Measurements from ENCODE around the gene HIRA. TPM values are rescaled to one million over a fixed set of nuclear protein-coding genes. Genes with fewer than 3 reads are reported as not detected.
A peak's percentile ranks its signal among the peaks of the same experiment; 100 is the strongest.

HIRA gene
- total and polyA plus RNA-seq, 9 of the 15 experiments (the other 6 are each of a cell fraction or from before 2014, with no cell fraction given): 0.96 to 132 (median 58.4) TPM

DNA sequence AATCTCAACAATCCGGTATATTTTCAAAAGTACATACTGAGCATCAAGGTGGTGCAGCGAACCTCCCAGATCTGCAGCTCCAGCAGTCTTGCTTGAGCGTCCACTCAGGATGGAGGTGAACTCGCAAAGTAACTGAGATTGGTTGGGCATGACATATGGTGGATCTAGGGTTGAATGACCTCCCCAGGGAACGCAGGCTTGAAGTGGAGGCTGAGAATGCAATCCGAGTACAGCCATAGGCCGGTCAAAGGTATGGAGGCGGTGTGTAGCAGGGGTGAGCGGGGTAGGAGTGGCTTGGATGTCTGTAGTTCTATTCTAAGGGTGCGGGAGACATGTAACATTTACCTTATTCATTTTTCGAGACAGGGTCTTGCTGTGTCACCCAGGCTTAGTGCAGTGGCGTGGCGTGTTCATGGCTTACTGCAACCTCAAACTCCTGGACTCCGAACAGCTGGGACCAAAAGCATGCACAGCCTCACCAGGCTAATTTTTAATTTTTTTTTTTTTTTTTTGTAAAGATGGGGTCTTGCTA is 16.6 kb upstream of the HIRA start (continued):
- no peak for TF ChIP-seq ARNT (IDR thresholded peaks at IDR 0.05)
- no peak; the same call in 1 of the 2 replicates for TF ChIP-seq JUN (IDR thresholded peaks at IDR 0.05; ENCODE audit: borderline replicate concordance, low read depth, low read length)
- TF ChIP-seq JUN (CRISPR knock-in tag; IDR thresholded peaks at IDR 0.05; ENCODE audit: borderline replicate concordance): no peak
- no peak for TF ChIP-seq ASH1L (IDR thresholded peaks at IDR 0.05; ENCODE audit: borderline replicate concordance, low read depth, partially characterized antibody)
- no peak for TF ChIP-seq POLR3G (IDR thresholded peaks at IDR 0.05; ENCODE audit: extremely low read depth, insufficient read length, insufficient replicate concordance)
- TF ChIP-seq, protein P1, sequence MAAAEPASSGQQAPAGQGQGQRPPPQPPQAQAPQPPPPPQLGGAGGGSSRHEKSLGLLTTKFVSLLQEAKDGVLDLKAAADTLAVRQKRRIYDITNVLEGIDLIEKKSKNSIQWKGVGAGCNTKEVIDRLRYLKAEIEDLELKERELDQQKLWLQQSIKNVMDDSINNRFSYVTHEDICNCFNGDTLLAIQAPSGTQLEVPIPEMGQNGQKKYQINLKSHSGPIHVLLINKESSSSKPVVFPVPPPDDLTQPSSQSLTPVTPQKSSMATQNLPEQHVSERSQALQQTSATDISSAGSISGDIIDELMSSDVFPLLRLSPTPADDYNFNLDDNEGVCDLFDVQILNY (CRISPR knock-in tag; IDR thresholded peaks at IDR 0.05): no peak
- no peak for TF ChIP-seq CCNT2 (IDR thresholded peaks at IDR 0.05; ENCODE audit: borderline replicate concordance, extremely low read depth, insufficient read length, low read depth, low read length)
- no peak for TF ChIP-seq NFIC (IDR thresholded peaks at IDR 0.05)
- TF ChIP-seq, protein P2, sequence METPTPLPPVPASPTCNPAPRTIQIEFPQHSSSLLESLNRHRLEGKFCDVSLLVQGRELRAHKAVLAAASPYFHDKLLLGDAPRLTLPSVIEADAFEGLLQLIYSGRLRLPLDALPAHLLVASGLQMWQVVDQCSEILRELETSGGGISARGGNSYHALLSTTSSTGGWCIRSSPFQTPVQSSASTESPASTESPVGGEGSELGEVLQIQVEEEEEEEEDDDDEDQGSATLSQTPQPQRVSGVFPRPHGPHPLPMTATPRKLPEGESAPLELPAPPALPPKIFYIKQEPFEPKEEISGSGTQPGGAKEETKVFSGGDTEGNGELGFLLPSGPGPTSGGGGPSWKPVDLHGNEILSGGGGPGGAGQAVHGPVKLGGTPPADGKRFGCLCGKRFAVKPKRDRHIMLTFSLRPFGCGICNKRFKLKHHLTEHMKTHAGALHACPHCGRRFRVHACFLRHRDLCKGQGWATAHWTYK (CRISPR knock-in tag; IDR thresholded peaks at IDR 0.05): peak; percentile 90
- TF ChIP-seq, protein P3, sequence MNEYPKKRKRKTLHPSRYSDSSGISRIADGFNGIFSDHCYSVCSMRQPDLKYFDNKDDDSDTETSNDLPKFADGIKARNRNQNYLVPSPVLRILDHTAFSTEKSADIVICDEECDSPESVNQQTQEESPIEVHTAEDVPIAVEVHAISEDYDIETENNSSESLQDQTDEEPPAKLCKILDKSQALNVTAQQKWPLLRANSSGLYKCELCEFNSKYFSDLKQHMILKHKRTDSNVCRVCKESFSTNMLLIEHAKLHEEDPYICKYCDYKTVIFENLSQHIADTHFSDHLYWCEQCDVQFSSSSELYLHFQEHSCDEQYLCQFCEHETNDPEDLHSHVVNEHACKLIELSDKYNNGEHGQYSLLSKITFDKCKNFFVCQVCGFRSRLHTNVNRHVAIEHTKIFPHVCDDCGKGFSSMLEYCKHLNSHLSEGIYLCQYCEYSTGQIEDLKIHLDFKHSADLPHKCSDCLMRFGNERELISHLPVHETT (CRISPR knock-in tag; conservative IDR thresholded peaks at IDR 0.05 in 1 of 2, IDR thresholded peaks at IDR 0.05 in 1 of 2): 0 out of 4 replicates have a peak, but pooled peaks of 1 of the 2 experiments have one; percentile 15
- TF ChIP-seq CEBPB (tag; IDR thresholded peaks at IDR 0.05): no peak
- TF ChIP-seq ZNF696 (CRISPR knock-in tag; conservative IDR thresholded peaks at IDR 0.05): no peak
- no peak; the same call in 1 of the 2 replicates for TF ChIP-seq KLF6 (CRISPR knock-in tag; IDR thresholded peaks at IDR 0.05; ENCODE audit: borderline replicate concordance)
- no peak for TF ChIP-seq BCOR (IDR thresholded peaks at IDR 0.05)
- 0 out of 2 replicates have a peak, but pooled peaks have one; percentile 0 for TF ChIP-seq MAFF (IDR thresholded peaks at IDR 0.05; ENCODE audit: low read length)
- no peak for TF ChIP-seq PRPF4 (IDR thresholded peaks at IDR 0.05; ENCODE audit: insufficient read depth, low read depth, low read length, poor library complexity, severe bottlenecking)
- TF ChIP-seq, protein P4, sequence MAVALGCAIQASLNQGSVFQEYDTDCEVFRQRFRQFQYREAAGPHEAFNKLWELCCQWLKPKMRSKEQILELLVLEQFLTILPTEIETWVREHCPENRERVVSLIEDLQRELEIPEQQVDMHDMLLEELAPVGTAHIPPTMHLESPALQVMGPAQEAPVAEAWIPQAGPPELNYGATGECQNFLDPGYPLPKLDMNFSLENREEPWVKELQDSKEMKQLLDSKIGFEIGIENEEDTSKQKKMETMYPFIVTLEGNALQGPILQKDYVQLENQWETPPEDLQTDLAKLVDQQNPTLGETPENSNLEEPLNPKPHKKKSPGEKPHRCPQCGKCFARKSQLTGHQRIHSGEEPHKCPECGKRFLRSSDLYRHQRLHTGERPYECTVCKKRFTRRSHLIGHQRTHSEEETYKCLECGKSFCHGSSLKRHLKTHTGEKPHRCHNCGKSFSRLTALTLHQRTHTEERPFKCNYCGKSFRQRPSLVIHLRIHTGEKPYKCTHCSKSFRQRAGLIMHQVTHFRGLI (CRISPR knock-in tag; IDR thresholded peaks at IDR 0.05): no peak
- peak; percentile 17; the same call in 1 of the 2 replicates for TF ChIP-seq MIER1 (IDR thresholded peaks at IDR 0.05; ENCODE audit: low read depth)
- TF ChIP-seq, protein P5, sequence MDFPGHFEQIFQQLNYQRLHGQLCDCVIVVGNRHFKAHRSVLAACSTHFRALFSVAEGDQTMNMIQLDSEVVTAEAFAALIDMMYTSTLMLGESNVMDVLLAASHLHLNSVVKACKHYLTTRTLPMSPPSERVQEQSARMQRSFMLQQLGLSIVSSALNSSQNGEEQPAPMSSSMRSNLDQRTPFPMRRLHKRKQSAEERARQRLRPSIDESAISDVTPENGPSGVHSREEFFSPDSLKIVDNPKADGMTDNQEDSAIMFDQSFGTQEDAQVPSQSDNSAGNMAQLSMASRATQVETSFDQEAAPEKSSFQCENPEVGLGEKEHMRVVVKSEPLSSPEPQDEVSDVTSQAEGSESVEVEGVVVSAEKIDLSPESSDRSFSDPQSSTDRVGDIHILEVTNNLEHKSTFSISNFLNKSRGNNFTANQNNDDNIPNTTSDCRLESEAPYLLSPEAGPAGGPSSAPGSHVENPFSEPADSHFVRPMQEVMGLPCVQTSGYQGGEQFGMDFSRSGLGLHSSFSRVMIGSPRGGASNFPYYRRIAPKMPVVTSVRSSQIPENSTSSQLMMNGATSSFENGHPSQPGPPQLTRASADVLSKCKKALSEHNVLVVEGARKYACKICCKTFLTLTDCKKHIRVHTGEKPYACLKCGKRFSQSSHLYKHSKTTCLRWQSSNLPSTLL (IDR thresholded peaks at IDR 0.05): no peak
- no peak for TF ChIP-seq NCOA6 (IDR thresholded peaks at IDR 0.05)
- TF ChIP-seq DNMT1 (IDR thresholded peaks at IDR 0.05): no peak
- TF ChIP-seq HDAC3 (IDR thresholded peaks at IDR 0.05; ENCODE audit: borderline replicate concordance, partially characterized antibody): no peak
